GM21529 (cell line): Measurements from ENCODE around the gene FAM24A.
"Not testable (repeated sequence)": the region's sequence is repeated elsewhere in the genome, so short reads cannot be mapped to it uniquely, and the experiment has no call there.

ENCODE experiments used
- ATAC-seq: cut with Tn5 transposase; IDR thresholded peaks from one replicate; pipeline ENCODE4 v1.9.1; 2021; ENCODE audit not compliant: unreplicated experiment

The FAM24A gene, protein sequence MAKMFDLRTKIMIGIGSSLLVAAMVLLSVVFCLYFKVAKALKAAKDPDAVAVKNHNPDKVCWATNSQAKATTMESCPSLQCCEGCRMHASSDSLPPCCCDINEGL

DNA sequence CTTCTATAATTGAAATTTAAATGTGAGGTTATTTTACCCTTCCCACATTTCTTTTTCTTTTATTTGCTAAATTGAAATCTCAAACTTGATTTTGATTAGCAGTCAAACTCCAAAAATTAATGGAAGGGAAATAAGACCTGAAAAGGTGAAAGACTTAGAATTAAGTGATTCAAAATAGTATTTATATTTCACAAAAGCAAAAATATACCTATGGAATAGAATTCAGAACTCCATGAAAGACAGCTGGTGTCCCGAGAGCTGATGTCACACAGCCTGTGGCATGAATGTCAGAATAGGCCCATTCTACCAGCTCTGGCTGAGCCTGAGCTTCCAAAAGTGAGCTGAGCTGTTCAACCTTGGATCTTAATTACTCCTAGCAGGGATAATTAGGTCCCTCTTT lies at the start of gene FAM24A:
Gene FAM24A, plus strand, starts transcription at position 301 of the 400 bp plus-strand sequence. CDS start 1,025 bp downstream, outside the sequence.
- no peak for ATAC-seq

GRCh38 chr10:122861711-122862161 lies 48.7 kb upstream of the FAM24A start:
- no peak for ATAC-seq

GRCh38 chr10:122863216-122864193 lies 46.9 kb upstream of the FAM24A start:
- ATAC-seq: no peak

DNA sequence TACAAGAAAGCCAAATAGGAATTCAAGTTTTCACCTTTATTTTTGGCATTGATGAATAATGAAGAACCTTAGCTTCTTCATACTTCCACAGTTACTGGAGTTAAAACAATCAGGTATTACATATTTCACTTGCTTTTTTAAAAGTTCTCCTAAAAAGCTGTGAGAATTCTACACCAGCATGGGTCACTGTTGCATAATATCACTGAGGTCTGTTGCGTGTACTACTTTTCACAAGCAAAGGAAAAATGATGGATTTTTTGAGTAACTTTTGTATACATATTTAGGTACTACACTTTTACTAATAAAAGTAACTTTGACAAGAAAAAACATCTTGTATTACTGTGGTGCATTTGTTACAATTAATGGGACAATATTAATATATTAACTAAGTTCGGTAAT lies 46.2 kb upstream of the FAM24A start:
- ATAC-seq: no peak

DNA sequence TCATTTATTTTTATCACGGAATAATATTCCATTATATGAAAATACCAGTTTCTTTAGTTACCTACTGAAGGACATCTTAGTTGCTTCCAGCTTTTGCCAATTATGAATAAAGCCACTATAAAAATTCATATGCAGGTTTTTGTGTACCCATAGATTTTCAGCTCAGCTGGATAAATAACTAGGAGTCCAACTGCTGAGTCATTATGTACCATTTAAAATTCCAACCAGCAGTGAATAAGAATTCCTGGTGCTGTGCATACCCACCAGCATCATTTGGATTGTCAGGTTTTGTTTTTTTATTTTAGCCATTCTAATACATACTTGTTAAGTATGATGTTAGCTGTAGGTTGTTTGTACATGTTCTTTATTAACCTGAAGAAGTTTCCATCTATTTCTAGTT lies 45.5 kb upstream of the FAM24A start:
- ATAC-seq: no peak

- ATAC-seq: not testable (repeated sequence)
Observed at GRCh38 chr10:122866757-122867482, 43.5 kb upstream of the FAM24A start.

DNA sequence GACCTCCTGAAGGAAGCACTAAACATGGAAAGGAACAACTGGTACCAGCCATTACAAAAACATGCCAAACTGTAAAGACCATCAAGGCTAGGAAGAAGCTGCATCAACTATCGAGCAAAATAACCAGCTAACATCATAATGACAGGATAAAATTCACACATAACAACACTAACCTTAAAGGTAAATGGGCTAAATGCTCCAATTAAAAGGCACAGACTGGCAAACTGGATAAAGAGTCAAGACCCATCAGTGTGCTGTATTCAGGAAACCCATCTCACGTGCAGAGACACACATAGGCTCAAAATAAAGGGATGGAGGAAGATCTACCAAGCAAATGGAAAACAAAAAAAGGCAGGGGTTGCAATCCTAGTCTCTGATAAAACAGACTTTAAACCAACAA lies 41.6 kb upstream of the FAM24A start:
- ATAC-seq: not testable (repeated sequence)

DNA sequence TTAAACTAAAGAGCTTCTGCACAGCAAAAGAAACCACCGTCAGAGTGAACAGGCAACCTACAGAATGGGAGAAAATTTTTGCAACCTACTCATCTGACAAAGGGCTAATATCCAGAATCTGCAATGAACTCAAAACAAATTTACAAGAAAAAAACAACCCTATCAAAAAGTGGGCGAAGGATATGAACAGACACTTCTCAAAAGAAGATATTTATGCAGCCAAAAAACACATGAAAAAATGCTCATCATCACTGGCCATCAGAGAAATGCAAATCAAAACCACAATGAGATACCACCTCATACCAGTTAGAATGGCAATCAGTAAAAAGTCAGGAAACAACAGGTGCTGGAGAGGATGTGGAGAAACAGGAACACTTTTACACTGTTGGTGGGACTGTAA lies 38.5 kb upstream of the FAM24A start:
- not testable (repeated sequence) for ATAC-seq

GRCh38 chr10:122875843-122876466 lies 34.5 kb upstream of the FAM24A start:
- no peak for ATAC-seq

DNA sequence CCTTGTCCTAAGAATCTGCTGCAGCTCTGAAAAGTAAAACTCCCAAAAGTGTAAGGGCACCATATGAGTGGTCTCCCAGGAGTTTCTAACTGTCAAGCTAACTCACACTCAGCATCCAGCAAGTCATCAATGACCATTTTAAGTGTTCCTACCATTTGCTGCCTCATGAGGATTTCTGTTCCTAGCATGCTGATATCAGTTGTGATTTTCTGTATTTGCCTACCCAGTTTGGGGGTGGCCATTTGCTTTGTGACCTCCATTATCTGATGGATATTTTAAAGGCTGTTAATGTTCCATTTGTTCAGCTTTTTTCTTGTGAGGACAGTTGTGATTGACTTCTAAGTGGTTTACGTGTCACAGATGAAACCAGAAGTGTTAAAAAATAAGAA lies 33.9 kb upstream of the FAM24A start:
- no peak for ATAC-seq

DNA sequence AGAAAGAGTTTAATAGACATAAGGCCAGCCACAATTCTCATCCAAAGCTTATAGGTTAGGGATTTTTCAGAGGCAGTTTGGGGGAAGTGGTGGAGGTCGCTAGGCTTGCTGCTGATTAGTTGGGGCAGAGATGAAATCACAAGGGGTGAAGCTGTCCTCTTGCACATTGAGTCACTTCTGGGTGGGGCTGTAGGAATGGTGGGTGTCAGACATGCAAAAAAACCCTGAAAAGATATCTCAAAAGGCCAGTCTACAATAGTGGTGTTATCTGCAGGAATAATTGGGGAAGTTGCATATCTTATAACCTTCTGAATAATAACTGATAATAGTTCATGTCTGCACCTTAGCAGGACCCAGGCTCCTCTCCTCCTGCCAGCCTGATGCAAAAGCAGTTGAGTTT lies 33.1 kb upstream of the FAM24A start:
- ATAC-seq: no peak

DNA sequence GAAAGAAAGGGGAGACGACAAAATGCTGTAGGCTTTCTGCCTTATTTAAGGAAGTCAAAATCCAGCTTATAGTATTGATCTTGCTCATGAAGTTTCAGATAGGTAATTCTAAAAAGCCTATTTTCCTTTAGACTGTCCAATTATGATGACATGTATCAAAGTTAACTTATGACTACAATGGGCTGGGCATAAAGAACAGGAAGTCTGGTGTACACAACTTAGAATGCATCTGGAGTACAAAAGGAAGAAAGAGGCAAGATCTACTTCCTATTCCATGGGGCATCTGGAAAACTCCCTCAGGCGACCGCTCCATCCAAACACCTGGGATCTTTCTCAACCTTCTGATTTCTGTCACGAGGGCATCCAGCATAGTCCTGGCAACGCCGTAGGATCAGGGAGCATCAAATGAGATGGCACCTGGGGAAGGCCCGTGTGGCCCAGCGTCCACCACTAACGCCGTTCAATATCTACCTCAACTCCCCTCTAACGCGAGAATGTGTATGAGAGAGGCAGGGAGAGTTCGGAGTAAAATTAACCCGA lies 31.5 kb upstream of the FAM24A start:
- peak; percentile 9 for ATAC-seq

GRCh38 chr10:122879339-122880273 lies 30.8 kb upstream of the FAM24A start, which contains the start of gene FAM24B:
Gene FAM24B, minus strand, starts transcription at chr10:122879581. Its CDS starts 29,066 bp downstream, at chr10:122850515.
- peak; percentile 82 for ATAC-seq

- no peak for ATAC-seq
Observed at GRCh38 chr10:122882766-122883165, 27.6 kb upstream of the FAM24A start.

GRCh38 chr10:122884166-122884565 lies 26.2 kb upstream of the FAM24A start:
- no peak for ATAC-seq

DNA sequence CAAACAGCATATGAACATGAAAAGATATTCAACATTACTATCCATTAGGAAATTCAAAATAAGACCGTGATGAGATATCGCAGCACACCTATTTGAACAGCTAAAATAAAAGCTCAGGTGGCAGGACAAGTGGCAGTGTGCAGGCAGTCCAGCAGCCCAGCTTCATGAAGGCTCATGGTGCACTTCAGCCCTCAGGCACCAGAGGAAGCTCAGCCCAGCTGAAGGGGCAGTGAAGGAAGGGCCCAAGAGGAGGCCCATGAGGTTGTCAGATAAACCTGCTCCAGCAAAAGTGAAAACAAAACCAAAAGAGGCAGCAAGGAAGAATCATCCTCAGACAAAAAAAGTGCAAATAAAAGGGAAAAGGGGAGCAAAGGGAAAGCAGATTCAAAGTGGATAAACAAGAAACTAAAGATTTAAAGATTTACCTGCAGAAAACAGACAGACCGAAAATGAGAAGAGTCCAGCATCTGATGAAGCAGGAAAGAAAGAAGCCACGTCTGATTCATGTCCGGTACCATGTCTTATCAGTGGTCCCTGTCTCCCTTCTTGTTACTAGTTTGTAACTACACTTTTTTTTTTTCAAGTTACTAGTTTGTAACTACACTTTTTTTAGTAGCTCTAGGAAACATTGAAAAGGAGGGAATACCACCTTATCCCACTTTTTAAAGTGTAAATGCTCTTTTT lies 16.0 kb upstream of the FAM24A start:
- no peak for ATAC-seq

GRCh38 chr10:122903861-122904260 lies 6.5 kb upstream of the FAM24A start:
- not testable (repeated sequence) for ATAC-seq

DNA sequence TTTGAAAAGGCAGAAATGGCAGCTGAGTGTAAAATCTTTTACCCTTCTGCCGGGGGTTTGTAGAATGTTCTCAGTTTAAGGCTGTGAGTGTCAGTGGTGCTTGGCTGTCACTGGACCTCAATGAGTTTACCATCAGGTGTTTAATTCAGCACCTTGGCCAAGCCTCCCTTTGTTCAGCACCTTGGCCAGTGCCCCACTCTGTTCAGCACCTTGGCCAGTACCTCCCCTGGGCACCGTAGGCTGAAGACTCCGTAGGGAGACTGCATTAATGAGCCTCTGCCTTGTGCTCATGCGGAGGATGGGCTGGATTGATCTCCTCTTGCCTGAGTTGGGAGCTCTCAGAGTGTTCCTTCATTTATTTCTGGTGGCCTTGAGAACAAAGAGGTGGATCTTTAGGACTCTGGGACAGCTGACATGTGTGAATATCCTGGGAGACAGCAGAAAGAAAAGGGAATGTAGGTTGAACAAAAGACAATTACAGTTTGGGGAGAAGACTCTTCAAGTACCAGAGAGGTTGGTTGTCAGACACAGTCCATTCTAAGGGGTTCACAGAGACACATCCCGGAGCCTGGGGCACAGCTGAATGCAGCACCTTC lies 1.6 kb downstream of the FAM24A start:
- no peak for ATAC-seq

DNA sequence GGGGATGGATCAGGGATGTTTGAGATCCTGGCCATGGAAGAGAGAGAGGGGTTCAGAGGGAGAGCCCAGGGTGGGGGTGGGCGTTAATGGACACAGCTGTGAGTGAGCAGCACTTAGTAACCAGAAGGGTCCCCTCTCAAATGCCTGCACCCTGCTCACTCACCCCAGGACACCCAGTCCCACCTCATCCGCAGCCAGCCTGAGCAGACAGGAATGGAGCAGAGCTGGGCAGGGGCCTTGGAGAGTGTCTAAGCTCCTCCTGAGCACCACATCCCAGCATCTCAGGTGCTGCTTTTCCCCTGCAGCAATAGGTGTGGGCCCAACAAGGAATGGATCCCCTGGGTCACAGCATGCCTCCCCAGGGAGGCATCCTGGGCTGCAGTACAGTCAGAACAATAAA lies 5.3 kb downstream of the FAM24A start:
- ATAC-seq: no peak
